ENCODE results near the gene AZGP1.

Gene AZGP1

GRCh38 chr7:99920149-99920548 lies 55.7 kb downstream of the AZGP1 start:
- DNase-seq (ENCODE audit: extremely low read depth, low read depth): no peak
- TF ChIP-seq, protein P1, sequence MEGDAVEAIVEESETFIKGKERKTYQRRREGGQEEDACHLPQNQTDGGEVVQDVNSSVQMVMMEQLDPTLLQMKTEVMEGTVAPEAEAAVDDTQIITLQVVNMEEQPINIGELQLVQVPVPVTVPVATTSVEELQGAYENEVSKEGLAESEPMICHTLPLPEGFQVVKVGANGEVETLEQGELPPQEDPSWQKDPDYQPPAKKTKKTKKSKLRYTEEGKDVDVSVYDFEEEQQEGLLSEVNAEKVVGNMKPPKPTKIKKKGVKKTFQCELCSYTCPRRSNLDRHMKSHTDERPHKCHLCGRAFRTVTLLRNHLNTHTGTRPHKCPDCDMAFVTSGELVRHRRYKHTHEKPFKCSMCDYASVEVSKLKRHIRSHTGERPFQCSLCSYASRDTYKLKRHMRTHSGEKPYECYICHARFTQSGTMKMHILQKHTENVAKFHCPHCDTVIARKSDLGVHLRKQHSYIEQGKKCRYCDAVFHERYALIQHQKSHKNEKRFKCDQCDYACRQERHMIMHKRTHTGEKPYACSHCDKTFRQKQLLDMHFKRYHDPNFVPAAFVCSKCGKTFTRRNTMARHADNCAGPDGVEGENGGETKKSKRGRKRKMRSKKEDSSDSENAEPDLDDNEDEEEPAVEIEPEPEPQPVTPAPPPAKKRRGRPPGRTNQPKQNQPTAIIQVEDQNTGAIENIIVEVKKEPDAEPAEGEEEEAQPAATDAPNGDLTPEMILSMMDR (IDR thresholded peaks at IDR 0.05; ENCODE audit: low read depth, low read length): no peak

- TF ChIP-seq, protein P1 (IDR thresholded peaks at IDR 0.05; ENCODE audit: low read depth, low read length): no peak
- no peak for DNase-seq (ENCODE audit: extremely low read depth, low read depth)
Measured at GRCh38 chr7:99919814-99920112, 56.1 kb downstream of the AZGP1 start.

- DNase-seq (ENCODE audit: extremely low read depth, low read depth): peak; percentile 80
- TF ChIP-seq, protein P1 (IDR thresholded peaks at IDR 0.05; ENCODE audit: low read depth, low read length): no peak; the same call in 1 of the 2 replicates
Measured at GRCh38 chr7:99918959-99919813, 56.6 kb downstream of the AZGP1 start, which contains the start of gene TRIM4. TRIM4 (minus strand) TSS chr7:99919530; CDS start chr7:99919401, 129 bp downstream.
